H1 (cell line): ENCODE data around the gene EGR4.

ENCODE experiments used
- CTCF ChIP-seq, 3 experiments: IDR thresholded peaks; 1 replicate in 2 of 3; 2 replicates in 1 of 3; pipeline versions ENCODE4 v1.5.1 to v1.6.1; 2011; ENCODE audit warnings: low read length in 3 of 3, mild to moderate bottlenecking in 3 of 3, inconsistent platforms in 2 of 3, low read depth in 1 of 3, moderate library complexity in 1 of 3; ENCODE audit not compliant: insufficient read depth in 1 of 3; ENCODE audit errors: control extremely low read depth in 1 of 3
- JUN ChIP-seq: IDR thresholded peaks from 2 replicates; pipeline ENCODE4 v1.6.1; 2011; ENCODE audit warnings: low read depth, mild to moderate bottlenecking, improper control_type of control experiment, low read length
- MAX ChIP-seq: IDR thresholded peaks from 2 replicates; pipeline ENCODE4 v1.6.1; 2012; ENCODE audit warnings: inconsistent platforms
- NRF1 ChIP-seq: IDR thresholded peaks from 2 replicates; pipeline ENCODE4 v1.6.1; 2011; ENCODE audit warnings: mild to moderate bottlenecking, low read depth, low read length, improper control_type of control experiment
- POLR2A ChIP-seq, 2 experiments: IDR thresholded peaks; 1 replicate in 1 of 2; 2 replicates in 1 of 2; pipeline ENCODE4 v1.6.1; 2011; ENCODE audit warnings: low read depth in 2 of 2, low read length in 2 of 2, mild to moderate bottlenecking in 2 of 2; ENCODE audit errors: control extremely low read depth in 1 of 2
- POLR2AphosphoS5 ChIP-seq: IDR thresholded peaks from 2 replicates; pipeline ENCODE4 v1.6.1; 2011; ENCODE audit warnings: low read depth, low read length
- RAD21 ChIP-seq, 2 experiments: IDR thresholded peaks in 1 of 2; conservative IDR thresholded peaks in 1 of 2; 2 replicates each; pipeline ENCODE4 v1.6.1; 2011; ENCODE audit warnings: low read depth in 2 of 2, low read length in 2 of 2, improper control_type of control experiment in 1 of 2, inconsistent platforms in 1 of 2, mild to moderate bottlenecking in 1 of 2, moderate library complexity in 1 of 2
- SIN3A ChIP-seq, 2 experiments: IDR thresholded peaks in 1 of 2; conservative IDR thresholded peaks in 1 of 2; 2 replicates each; pipeline ENCODE4 v1.6.1; 2011 to 2012; ENCODE audit warnings: low read length in 2 of 2, improper control_type of control experiment in 1 of 2, low read depth in 1 of 2, mild to moderate bottlenecking in 1 of 2
- ZNF274 ChIP-seq: IDR thresholded peaks from 2 replicates; pipeline ENCODE4 v1.7.0; 2012; ENCODE audit warnings: low read length, borderline replicate concordance; ENCODE audit errors: extremely low read depth

- TF ChIP-seq CTCF (IDR thresholded peaks at IDR 0.05; ENCODE audit: control extremely low read depth in 1 of 3, insufficient read depth in 1 of 3, low read depth in 1 of 3, low read length in 3 of 3): no peak
- TF ChIP-seq POLR2A (IDR thresholded peaks at IDR 0.05; ENCODE audit: control extremely low read depth in 1 of 2, low read depth in 2 of 2, low read length in 2 of 2): no peak
- no peak for TF ChIP-seq SIN3A (conservative IDR thresholded peaks at IDR 0.05 in 1 of 2, IDR thresholded peaks at IDR 0.05 in 1 of 2; ENCODE audit: low read depth in 1 of 2, low read length in 2 of 2)
- no peak for TF ChIP-seq NRF1
- no peak for TF ChIP-seq POLR2AphosphoS5
- no peak for TF ChIP-seq MAX
- no peak for TF ChIP-seq ZNF274
- no peak for TF ChIP-seq JUN
- TF ChIP-seq RAD21 (IDR thresholded peaks at IDR 0.05 in 1 of 2, conservative IDR thresholded peaks at IDR 0.05 in 1 of 2; ENCODE audit: low read depth in 2 of 2, low read length in 2 of 2): no peak
These were observed 7.6 kb upstream of the EGR4 start for GRCh38 chr2:73300926-73301325.
